ENCODE data around the gene BRD7. TPM values are rescaled to one million over a fixed set of nuclear protein-coding genes. Genes with fewer than 3 reads are reported as not detected.

BRD7 gene
- total and polyA plus RNA-seq, 2 of the 13 experiments (the other 11 are each of a cell fraction or from before 2014, with no cell fraction given) = 82.3 to 149 TPM

- TF ChIP-seq AHDC1 (CRISPR knock-in tag; IDR thresholded peaks at IDR 0.05; ENCODE audit: borderline replicate concordance) = peak; percentile 62; the same call in 1 of the 2 replicates
- peak; percentile 70 for TF ChIP-seq HDAC2 (CRISPR knock-in tag; IDR thresholded peaks at IDR 0.05)
- TF ChIP-seq ZNF589 (CRISPR knock-in tag; conservative IDR thresholded peaks at IDR 0.05) = 0 out of 2 replicates have a peak, but pooled peaks have one; percentile 49
- peak; percentile 55 for TF ChIP-seq HDAC1 (CRISPR knock-in tag; IDR thresholded peaks at IDR 0.05)
- no peak; the same call in 1 of the 2 replicates for TF ChIP-seq ZNF503 (CRISPR knock-in tag; IDR thresholded peaks at IDR 0.05)
- peak; percentile 92 for TF ChIP-seq ZSCAN25 (CRISPR knock-in tag; IDR thresholded peaks at IDR 0.05)
- TF ChIP-seq SIN3B (IDR thresholded peaks at IDR 0.05; ENCODE audit: low read length) = no peak
- peak; percentile 76 for TF ChIP-seq ZNF710 (CRISPR knock-in tag; IDR thresholded peaks at IDR 0.05; ENCODE audit: borderline replicate concordance)
- TF ChIP-seq RARA (CRISPR knock-in tag; IDR thresholded peaks at IDR 0.05) = peak; percentile 77
- peak; percentile 94 for TF ChIP-seq PITX1 (CRISPR knock-in tag; IDR thresholded peaks at IDR 0.05)
- 0 out of 2 replicates have a peak, but pooled peaks have one; percentile 9 for TF ChIP-seq BRCA1 (CRISPR knock-in tag; IDR thresholded peaks at IDR 0.05)
- TF ChIP-seq HBP1 (CRISPR knock-in tag; IDR thresholded peaks at IDR 0.05; ENCODE audit: low read depth) = 0 out of 2 replicates have a peak, but pooled peaks have one; percentile 21
- no peak for TF ChIP-seq GMEB1 (CRISPR knock-in tag; IDR thresholded peaks at IDR 0.05; ENCODE audit: borderline replicate concordance)
- no peak for TF ChIP-seq ZNF672 (CRISPR knock-in tag; IDR thresholded peaks at IDR 0.05)
These were observed 70.7 kb downstream of the BRD7 start (continued) for GRCh38 chr16:50298075-50298460.

Data from HepG2 (cell line).